DOHH2 (cell line): ENCODE measurements around the gene KEL.

Experiments used
- EZH2phosphoT487 ChIP-seq: fragments of 200-600 bp; sonication (generic); IDR thresholded peaks from 2 replicates; pipeline ENCODE4 v1.6.1; 2017; ENCODE audit warnings: borderline replicate concordance, mild to moderate bottlenecking, antibody characterized with exemption, low read length, moderate library complexity, mixed read lengths
- TF ChIP-seq, protein P1 (sequence below): fragments of 200-600 bp; sonication (generic); IDR thresholded peaks from one replicate; pipeline ENCODE4 v1.5.1; 2014; ENCODE audit warnings: antibody characterized with exemption, mild to moderate bottlenecking, low read depth, low read length; ENCODE audit not compliant: poor library complexity, severe bottlenecking

DNA sequence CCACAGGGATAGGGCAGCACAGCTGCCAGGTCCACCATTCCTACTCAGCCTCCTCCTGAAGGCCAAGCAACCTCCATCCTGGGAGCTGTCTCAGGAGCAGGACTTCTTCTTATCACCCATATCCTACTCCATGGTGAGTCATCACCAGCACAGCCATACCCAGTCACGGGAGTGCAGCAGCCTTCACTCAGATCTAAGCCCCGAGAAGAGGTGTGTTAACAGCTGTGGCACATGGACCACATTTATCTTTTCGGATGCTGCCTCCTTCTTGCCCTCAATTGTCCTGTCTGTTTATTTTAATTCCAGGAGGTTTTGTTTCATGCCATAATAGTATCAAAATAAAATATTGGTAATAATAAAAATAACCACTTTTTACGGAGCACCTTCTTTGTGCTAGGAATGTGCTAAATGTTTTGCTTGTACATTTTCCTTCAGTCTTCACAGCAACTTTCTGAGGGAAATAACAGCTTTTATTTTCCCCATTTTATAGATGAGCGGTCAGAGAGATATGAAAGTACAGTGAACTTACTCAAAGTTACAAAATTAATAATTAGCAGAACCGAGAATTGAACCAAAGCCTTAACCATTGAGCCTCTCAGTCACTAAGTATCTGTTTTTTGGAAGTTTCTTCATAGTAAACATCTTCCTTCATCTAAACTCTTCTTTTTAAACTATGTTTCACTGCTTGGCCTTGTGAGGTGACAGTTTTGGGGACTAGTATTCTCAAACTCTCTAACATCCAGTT, 2.5 kb upstream of the KEL start:
- TF ChIP-seq, protein P1, sequence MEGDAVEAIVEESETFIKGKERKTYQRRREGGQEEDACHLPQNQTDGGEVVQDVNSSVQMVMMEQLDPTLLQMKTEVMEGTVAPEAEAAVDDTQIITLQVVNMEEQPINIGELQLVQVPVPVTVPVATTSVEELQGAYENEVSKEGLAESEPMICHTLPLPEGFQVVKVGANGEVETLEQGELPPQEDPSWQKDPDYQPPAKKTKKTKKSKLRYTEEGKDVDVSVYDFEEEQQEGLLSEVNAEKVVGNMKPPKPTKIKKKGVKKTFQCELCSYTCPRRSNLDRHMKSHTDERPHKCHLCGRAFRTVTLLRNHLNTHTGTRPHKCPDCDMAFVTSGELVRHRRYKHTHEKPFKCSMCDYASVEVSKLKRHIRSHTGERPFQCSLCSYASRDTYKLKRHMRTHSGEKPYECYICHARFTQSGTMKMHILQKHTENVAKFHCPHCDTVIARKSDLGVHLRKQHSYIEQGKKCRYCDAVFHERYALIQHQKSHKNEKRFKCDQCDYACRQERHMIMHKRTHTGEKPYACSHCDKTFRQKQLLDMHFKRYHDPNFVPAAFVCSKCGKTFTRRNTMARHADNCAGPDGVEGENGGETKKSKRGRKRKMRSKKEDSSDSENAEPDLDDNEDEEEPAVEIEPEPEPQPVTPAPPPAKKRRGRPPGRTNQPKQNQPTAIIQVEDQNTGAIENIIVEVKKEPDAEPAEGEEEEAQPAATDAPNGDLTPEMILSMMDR: no peak
- no peak for TF ChIP-seq EZH2phosphoT487
